Fibroblast of skin of back (primary cell): Measurements from ENCODE around the gene C6orf89.
A peak's percentile ranks its signal among the peaks of the same experiment; 100 is the strongest.

Experiments used
- DNase-seq: peaks from one replicate; pipeline ENCODE4 v3.0.0-alpha.2; 2013

C6orf89 gene

DNA sequence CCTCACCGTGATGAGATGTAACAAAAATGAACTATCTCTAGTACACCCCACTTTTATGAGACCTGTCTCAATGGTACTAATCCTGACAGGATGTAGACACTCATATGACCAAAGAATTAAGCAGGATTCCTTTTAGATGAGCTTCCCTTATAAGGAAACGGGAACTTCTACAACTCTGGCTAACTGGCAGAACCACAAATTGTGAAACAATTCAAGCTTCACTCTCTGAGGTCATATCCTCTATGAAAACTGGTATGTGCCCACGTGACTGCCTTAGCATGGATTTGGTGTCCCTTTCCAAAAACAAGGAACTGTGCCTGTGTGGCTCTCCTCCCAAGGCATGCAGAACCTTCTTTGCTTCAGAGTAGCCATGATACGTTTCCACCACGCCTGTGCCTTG lies 32.4 kb upstream of the C6orf89 start:
- peak; percentile 84 for DNase-seq

DNA sequence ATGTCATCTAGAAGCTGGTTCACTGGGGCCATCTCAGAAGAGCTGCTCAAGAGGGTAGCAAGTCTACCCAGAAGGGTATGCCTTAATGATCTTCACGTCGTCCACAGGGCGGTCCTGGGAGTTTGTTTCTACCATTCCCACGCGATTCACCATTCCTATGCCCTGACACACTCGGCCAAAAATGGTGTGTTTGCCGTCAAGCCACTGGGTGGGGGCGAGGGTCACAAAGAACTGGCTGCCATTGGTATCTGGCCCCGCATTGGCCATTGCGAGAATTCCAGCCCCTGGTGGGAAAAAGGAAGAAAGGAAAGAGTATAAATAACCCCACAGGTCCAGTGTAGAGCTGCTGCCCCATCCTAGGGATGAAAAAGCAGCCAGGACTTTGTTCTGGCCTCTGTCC lies 30.0 kb upstream of the C6orf89 start:
- peak; percentile 11 for DNase-seq

DNA sequence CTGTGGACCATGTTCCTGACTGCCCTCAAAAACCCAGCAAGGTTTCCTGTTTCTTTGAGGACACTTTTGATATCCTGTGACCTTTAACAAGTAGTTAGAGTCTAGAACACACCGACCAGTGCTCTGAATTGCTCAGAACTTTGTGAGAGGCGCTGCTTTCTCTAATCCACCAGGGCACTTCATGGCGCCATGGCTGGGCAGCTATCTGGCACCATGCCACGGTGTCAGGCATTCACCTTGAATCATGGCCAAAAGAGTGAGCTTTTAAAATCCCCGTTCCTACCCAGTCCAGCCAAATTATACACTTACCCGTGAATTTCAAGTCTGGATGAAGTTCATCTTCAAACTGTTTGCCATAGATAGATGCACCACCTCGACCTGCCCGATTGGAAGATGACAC lies 29.5 kb upstream of the C6orf89 start:
- no peak for DNase-seq

DNA sequence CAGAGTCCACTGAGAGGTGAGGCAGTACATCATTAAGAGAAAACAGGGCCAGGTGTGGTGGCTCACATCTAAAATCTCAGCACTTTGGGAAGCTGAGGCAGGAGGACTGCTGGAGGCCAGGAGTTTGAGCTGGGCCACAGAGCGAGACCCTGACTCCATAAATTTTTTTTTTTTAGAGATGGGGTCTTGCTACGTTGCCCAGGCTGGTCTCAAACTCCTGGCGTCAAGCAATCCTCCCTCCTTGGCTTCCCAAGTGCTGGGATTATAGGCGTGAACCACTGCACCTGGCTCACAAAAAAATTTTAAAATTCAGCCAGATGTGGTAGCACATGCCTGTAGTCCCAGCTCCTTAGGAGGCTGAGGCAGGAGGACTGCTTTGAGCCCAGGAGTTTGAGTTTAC lies 28.4 kb upstream of the C6orf89 start:
- DNase-seq = no peak

DNA sequence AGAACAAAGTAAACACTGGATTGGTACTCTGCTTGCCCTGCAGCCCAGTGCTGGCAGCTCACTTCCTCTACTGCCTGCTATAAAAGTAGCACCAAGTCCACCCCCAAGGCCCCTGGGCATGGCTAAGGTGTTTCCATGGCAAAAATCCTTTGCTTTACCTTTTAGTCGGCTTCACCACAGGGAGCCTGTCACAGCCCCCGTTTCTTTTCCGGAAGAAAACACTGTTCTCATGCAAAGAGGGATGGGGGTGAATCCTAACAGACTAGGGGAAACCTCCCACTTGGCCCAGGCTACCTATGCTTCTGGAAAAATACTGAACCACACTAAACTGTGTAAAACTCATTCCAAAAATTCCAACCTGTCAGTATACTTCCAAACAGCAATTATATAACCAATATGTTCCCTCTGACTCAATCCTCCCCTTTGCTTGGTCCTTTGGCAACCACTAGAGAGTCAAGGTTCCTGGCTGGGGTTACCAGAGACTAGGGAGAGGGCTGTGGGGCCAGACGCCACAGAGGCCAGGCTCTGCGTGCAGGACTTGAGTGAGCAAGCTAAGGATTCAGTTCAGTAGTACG lies 27.3 kb upstream of the C6orf89 start:
- no peak for DNase-seq

DNA sequence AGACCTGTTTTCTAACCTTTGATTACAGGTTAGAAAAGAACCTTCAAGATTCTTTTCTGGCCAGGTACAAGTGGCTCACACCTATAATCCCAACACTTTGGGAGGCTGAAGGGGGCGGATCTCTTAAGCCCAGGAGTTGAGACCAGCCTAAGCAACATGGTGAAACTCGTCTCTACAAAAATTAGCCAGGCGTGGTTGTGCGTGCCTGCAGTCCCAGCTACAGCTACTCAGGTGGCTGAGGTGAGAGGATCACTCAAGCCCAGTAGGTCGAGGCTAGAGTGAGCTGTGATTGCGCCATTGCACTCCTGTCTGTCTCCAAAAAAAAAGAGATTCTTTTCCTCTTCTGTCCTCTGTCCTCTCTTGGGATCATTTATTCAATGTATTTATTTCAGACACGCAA lies 25.6 kb upstream of the C6orf89 start:
- no peak for DNase-seq

DNA sequence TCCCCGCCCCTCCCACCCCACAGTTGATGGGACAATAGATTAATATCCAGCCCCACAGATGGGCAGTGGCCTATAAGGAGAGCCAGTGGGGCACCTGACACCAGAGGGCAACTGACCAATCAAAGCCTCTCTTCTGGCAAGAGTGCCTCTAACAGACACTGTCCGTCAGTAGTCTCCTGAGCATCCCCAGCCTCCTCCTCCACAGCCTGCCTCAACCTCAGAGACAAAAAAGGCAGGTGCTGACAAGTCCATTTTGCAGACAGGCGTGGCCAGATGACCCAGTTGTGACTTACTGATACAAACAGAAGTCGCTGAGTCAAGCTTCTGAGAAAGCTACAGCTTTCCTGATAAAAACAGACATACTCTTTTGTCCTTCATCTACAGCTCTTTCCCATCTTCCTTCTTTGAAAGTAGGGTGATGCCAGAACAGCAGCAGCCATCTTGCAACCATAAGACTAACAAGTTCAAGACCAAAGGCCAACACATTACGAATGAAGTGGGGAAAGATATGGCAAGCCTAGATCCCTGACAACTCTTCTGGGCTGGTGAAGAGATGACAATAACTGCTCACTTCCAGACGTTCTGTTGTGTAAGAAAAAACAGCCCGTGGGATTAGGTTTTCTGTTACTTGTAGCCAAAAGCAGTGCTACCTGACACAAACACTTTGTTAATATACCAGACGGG lies 23.4 kb upstream of the C6orf89 start:
- DNase-seq = no peak

DNA sequence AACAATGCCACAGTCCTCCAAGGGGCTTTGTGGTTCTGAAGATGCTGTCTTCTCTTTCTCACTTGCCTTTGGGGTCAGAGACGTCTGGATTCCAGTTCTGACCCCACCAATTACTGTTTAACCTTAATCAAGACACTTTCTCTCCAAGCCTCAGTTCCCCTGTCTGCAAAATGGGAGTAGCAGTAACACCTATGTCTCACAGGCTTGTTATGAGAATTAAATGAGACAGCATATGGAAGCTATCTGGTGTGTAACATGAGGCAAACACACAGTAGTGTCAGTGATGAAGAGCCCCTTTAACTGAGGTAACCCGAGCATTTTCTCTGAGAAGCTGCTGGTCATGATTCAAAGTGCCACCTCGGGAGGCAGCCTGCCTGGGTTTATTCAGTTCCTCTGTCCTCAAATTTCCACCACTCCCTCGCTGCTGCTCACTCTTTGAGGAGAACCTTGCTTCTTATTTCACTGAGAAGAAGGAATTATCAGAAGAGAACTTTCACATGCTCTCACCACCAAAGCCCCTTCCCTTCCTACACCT lies 22.8 kb upstream of the C6orf89 start:
- no peak for DNase-seq

DNA sequence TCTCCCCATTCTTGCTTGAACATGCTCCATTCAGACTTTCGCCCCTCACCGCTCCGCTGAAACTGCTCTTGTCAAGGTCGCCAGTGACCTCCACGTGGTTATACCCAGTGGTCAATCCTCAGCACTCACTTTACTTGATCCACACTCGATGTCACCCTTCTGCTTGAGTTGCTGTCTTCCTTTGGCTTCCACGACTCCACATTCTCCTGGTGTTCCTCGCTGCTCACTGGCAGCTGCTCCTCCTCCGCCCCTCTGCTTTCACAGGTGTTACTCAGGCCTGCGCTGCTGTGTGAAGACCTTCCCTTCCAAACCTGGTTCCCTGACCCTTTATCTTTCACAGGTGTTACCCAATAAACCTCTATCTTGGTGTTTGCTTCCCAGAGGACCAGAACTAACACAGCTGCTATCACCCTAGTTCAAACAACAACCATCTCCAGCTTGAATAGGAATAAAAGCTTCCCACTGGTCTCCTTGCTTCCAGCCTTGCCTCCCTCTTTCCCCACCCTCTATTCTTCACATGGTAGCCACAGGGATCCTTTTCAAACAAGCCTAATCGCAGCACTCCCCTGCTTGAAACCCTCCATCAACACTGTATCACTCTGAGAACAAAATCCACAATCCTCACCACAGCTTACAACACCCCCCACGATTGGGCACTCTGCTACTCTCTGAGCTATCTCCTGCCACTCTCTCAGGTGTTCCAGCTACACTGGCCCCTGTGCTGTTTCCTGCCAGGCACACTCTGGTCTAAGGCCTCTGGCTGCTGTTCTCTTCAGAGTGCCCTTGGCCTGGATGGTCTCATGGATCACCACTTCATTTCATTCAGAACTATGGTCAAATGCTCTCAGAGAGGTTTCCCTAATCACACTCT lies 21.8 kb upstream of the C6orf89 start:
- no peak for DNase-seq

DNA sequence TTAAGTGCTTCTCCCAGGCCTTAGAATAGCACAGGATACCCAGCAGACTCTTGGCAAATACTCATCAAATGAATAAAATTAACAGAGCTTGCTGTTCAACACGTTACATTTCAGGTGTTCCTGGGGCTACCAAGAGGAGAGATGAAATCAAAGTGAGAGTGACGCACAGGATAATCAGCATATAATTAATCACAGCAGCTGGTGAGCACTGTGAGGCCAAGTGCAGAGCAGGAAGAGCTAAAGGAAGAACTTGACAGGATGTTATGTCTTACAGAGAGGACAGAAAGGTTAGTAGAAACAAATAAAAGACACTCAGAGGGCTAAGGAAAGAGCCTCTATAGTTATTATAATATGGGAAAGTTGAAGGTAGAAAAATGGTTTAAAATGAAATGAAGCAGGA lies 19.9 kb upstream of the C6orf89 start:
- no peak for DNase-seq

DNA sequence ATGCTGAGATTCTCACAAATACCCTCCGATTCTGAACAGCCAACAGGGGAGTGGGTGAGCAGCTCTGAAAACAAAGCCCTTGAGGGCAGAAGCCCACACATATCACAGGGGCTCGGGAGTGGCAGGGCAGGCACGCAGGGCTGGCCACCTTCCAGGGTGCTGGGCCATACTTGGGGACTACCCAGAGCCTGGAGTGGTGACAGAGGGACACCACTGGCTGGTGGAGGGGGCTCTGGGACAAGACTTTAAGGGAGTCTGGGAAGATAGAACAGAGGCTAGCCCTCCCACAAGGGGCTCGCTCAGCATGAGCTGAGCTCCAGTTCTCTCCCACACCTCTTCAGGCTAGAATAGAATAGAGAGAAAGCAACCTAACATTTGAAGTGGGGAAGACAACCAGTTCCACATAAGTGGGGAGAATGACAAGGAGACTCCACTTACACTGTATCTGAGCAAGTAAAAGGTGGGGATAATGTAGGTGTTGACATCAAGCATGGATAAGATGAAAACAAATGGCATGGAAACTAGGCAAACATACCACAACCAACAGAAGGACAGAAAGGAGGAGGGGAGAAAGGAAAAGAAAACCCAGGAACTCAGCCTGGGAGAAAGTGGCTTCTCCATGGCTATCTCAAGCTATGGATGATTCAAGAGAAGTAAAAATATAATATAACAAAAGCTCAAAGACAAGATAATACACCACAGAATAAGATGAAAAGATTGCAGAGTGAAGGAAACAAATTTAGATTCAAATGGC lies 18.1 kb upstream of the C6orf89 start:
- no peak for DNase-seq

DNA sequence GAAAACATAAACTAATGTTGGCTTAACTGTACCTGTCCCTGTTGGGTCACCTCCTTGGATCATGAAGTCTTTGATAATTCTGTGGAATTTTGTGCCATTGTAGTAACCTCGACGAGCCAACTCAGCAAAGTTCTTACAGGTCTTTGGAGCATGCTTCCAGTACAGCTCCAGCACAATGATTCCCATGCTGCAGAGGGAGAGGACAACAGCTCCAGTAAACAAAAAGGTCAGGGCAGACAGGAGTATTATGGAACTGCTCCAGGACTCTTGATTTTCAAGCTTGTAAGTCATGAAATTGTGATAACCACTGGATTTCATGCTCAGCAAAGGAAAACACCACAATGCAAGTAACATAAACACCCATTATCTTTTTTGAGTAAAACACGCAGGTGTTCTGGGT lies 14.1 kb upstream of the C6orf89 start:
- no peak for DNase-seq

DNA sequence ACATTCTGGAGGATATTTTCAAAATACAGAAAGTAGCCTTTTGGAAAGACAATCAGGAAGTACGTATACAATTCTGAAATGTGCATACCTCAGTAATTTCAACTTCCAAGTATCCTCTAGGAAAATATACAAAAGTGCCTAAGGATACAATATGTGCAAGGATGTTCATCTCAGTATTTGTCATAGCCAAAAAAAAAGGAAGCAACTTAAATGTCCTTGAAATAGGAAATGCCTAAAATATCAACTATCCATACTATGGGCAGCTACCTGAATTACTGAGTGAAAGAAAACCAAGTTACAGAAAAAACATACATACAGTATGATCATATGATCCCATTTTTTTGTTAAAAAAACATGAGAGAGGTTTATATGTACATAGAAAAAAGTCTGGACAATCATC lies 12.6 kb upstream of the C6orf89 start:
- DNase-seq = no peak

DNA sequence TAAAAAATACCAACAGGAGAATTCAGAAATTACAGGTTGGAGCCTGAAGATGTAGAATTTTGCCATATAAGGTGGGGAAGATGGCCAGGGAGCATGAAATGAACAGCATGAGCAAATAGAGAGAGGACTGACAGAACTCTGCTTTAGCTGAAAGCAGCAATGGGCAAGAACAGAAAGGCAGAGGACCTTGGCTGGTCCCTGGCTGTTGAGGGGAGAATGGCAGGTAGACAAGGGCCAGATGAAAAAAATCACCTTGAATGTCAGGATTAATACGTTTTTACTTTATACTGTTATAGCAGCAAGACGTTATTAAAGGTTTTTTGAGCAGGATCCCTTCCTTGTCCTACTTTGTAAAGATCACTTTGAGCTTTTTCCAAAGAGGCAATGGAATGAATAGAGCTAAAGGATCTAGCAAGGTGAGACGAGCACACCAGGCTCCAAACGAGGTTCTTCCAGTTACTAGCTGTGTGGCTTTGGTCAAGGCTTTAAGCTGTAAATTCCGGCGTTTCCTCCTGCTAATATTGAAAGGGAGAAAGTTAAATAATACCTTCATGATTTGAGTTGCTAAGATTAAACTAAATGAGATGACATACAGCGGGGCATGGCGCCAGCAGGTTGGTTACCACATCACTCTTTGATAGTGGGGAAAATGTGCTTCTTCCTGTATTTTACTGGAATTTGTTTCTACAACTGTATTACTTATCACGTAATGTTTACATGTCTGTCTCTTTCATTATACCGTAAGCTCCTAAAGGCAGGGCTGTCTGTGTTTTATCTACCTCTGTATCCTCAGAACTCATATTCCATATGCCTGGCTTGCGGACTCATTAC lies 11.9 kb upstream of the C6orf89 start:
- no peak for DNase-seq

DNA sequence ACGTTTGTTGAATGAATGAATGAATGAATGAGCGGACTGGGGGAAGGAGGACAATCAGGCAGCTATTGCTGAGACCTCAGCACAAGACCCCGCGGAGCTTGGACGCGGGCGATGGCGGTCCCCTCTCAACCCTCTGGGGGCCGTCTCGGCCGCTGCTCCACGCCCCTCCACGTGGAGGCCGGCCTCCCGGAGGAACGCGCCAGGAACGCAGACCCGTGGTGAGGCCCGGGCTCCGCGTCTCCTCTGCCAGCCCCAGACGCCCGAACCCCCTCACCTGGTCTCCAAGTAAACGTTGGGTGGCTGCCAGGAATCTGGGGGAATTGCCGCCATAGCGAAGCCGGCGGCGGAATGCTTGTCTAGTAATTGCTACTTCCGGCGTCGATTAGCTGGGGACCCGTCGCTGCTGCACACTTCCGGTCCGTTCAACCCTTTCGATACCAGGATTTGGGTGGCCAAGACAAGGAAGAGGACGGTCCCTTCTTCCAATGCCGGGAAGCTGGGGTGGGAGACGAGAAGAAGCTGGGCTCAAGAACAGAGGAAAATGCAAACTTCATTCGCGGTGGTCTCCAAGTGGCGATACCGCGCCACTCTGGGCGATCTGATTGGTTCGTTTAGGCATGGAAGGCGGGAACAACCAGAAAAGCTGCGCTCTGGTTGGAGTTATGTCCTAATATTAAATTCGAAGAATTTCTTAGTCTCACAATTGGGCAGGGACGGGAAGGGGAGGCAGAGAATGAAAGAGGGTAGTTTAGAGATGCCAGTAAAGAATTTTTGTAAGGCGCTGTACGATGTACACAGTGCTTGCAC lies 11.1 kb upstream of the C6orf89 start, which contains the start of gene PPIL1:
Gene PPIL1, minus strand, starts transcription at position 361 of the 807 bp plus-strand sequence. Its CDS starts 31 bp downstream, at position 330.
- DNase-seq = peak; percentile 90

DNA sequence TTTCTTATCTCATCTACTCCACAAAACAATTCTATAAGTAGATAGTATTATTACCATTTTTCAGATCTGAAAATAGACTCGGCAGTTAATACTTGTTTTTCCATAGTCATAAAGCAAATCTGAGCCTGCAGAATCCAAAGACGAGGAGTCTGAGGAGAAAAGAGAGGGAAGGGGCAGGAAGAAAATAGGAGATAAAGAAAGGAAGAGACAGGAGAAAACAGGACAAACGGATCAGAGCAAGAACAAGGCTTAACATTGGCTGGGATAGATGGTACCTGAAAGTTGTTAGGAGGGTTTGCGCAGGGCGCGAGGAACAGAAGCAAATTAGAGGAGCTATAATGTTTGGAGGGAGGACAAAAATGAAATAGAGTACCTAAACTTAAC lies 10.5 kb upstream of the C6orf89 start:
- DNase-seq = no peak

DNA sequence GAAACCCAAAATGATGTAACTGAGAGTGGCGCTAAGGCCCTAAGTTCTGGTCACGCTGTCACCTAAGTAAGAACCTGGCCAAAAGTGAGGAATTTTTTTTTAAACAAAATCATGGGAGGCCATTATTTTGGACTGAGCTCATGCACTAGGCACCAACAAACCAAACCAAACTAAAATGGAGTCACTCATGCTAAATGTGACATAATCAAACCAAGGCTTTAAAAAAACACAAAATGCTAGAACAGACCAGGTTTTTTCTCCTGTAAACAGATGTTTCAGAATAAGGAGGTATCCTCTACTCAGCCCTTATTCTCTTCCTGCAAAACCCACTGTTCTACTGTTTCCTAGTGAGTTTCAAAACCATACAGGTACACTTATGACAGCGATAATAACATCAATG lies 1.1 kb upstream of the C6orf89 start:
- no peak for DNase-seq

DNA sequence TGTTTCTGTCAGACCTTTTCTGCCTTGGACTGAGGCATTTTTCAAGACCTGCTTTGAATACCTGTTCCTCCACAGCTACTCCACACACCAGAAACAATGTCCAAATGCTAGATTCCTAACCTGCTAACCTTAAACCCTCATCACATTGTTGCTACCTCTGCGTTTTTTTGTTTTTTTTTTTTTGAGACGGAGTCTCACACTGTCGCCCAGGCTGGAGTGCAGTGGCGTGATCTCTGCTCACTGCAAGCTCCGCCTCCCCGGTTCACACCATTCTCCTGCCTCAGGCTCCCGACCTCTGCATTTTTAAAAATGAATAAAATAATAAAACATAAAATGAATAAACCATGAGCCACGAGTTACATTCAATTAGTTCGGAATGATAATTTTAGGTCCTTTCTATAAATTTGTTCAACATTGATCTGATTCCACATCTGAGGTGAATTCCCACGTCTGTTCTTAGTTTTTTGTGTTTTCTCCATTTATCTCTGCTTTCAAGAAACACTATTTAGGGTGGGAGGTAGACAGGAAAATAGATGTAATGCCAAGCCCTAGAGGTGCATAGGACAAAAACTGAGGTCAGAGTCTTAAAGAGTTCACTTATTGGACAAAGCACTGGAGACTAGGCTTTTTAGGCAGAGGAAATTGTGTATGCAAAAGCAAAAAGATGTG lies 1.3 kb downstream of the C6orf89 start:
- DNase-seq = no peak

DNA sequence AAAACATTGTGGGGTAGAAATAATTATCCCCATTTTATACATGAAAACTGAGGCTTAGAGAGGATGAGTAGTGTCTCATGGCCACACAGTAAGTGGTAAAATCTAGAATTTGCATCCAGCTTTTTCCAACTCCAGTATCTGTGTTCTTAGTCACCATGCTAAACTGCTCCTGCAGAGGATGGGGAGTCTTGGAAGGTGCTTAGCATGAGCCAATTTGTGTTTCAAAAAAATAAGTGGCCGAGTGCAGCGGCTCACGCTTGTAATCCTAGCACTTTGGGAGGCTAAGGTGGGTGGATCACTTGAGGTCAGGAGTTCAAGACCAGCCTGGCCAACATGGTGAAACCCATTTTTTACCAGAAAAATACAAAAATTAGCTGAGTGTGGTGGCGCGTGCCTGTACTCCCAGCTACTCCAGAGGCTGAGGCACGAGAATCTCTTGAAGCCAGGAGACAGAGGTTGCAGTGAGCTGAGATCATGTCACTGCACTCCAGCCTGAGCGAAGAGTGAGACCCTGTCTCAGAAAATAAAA lies 2.4 kb downstream of the C6orf89 start:
- DNase-seq = no peak
